ENCODE data around the gene MGRN1. TPM values are rescaled to one million over a fixed set of nuclear protein-coding genes. Genes with fewer than 3 reads are reported as not detected.
"Not testable (repeated sequence)": the region's sequence is repeated elsewhere in the genome, so short reads cannot be mapped to it uniquely, and the experiment has no call there.

The MGRN1 gene
- total and polyA plus RNA-seq, 4 donors, result 15.4 to 77.7 (median 42.9) TPM

GRCh38 chr16:4737545-4737944 lies 112.9 kb downstream of the MGRN1 start:
- WGBS, 2 donors, result 82 to 83% methylated on average over 15 of the region's 15 CpGs
- Histone ChIP-seq H3K27ac (ENCODE audit: low read depth in 1 of 2, low read length in 2 of 2) (no peak overlapping the region), H3K27me3 (ENCODE audit: control insufficient read depth in 1 of 2, insufficient read depth in 2 of 2, low read length in 1 of 2) (no peaks in the 10 kb centered on the region), H3K9me3 (ENCODE audit: control insufficient read depth, low read length) (no peaks in the 10 kb centered on the region), H3K4me3 (ENCODE audit: low read length in 2 of 2) (no peak overlapping the region), H3K4me1 (ENCODE audit: control insufficient read depth in 1 of 2, insufficient read depth in 2 of 2, low read length in 2 of 2) (no peaks in the 10 kb centered on the region), H3K36me3 (ENCODE audit: control insufficient read depth in 1 of 2, insufficient read depth in 2 of 2, low read length in 1 of 2) (no peaks in the 10 kb centered on the region)
- intact Hi-C loops (cut with DNase I), result no loop called here
- ATAC-seq (ENCODE audit: low FRiP score) (no peak), DNase-seq (no peak)

GRCh38 chr16:4738370-4738769 lies 113.7 kb downstream of the MGRN1 start:
- H3K27me3 ChIP-seq (ENCODE audit: control insufficient read depth in 1 of 2, insufficient read depth in 2 of 2, low read length in 1 of 2); intact Hi-C loops (cut with DNase I); ATAC-seq (ENCODE audit: low FRiP score); DNase-seq; H3K27ac ChIP-seq (ENCODE audit: low read depth in 1 of 2, low read length in 2 of 2); H3K36me3 ChIP-seq (ENCODE audit: control insufficient read depth in 1 of 2, insufficient read depth in 2 of 2, low read length in 1 of 2); H3K4me3 ChIP-seq (ENCODE audit: low read length in 2 of 2); H3K9me3 ChIP-seq (ENCODE audit: control insufficient read depth, low read length); H3K4me1 ChIP-seq (ENCODE audit: control insufficient read depth in 1 of 2, insufficient read depth in 2 of 2, low read length in 2 of 2): not testable (repeated sequence)
- 76 to 78% methylated on average over 5 of the region's 5 CpGs for WGBS, 2 donors

Small RNAs within 50 kb of the gene (microRNA-seq; reads per million reads assigned to microRNA genes)
- 0 reads per million in 2 donors for gene MIR6769A

Other genes with a start within 250 kb of the MGRN1 start
- 10 to 100 TPM; 42.6 to 60.1 TPM for gene CORO7, start 208.2 kb upstream of the MGRN1 start, total RNA-seq
- gene CORO7, start 208.2 kb upstream of the MGRN1 start, polyA plus RNA-seq, result 10 to 100 TPM; 15.3 to 38.8 TPM
- gene DNAJA3, start 199.0 kb upstream of the MGRN1 start, total RNA-seq, result 10 to 100 TPM; 22.7 to 26.6 TPM
- gene DNAJA3, start 199.0 kb upstream of the MGRN1 start, polyA plus RNA-seq, result 10 to 100 TPM; 16.0 to 19.1 TPM
- gene NMRAL1, start 150.2 kb upstream of the MGRN1 start, total RNA-seq, result 10 to 100 TPM; 23.5 to 28.9 TPM
- gene NMRAL1, start 150.2 kb upstream of the MGRN1 start, polyA plus RNA-seq, result 10 to 100 TPM; 28.2 to 69.1 TPM
- 10 to 100 TPM; 25.1 to 28.6 TPM for gene HMOX2, start 148.4 kb upstream of the MGRN1 start, total RNA-seq
- 10 to 100 TPM; 24.3 to 33.6 TPM for gene HMOX2, start 148.4 kb upstream of the MGRN1 start, polyA plus RNA-seq
- gene CDIP1, start 86.1 kb upstream of the MGRN1 start, total RNA-seq, result 10 to 100 TPM; 23.6 to 34.7 TPM
- gene CDIP1, start 86.1 kb upstream of the MGRN1 start, polyA plus RNA-seq, result 10 to 100 TPM; 12.5 to 18.4 TPM
- under 1 TPM; 0.13 to 0.24 TPM for gene C16orf96, start 68.5 kb upstream of the MGRN1 start, total RNA-seq
- not detected for gene C16orf96, start 68.5 kb upstream of the MGRN1 start, polyA plus RNA-seq
- 10 to 100 TPM; 20.4 to 21.2 TPM for gene UBALD1, start 9.9 kb upstream of the MGRN1 start, total RNA-seq
- 10 to 100 TPM; 11.1 to 32.3 TPM for gene UBALD1, start 9.9 kb upstream of the MGRN1 start, polyA plus RNA-seq
- gene NUDT16L1, start 68.7 kb downstream of the MGRN1 start, total RNA-seq, result 10 to 100 TPM; 11.1 to 16.2 TPM
- gene NUDT16L1, start 68.7 kb downstream of the MGRN1 start, polyA plus RNA-seq, result 10 to 100 TPM; 25.2 to 28.3 TPM
- gene ANKS3, start 109.4 kb downstream of the MGRN1 start, total RNA-seq, result 10 to 100 TPM; 21.7 to 36.7 TPM
- gene ANKS3, start 109.4 kb downstream of the MGRN1 start, polyA plus RNA-seq, result 10 to 100 TPM in 1 of 2 donors, 1 to 10 TPM in 1; 6.3 to 79.5 TPM
- under 1 TPM in 1 of 2 donors, not detected in 1; 0.24 TPM for gene DNAAF8, start 109.7 kb downstream of the MGRN1 start, total RNA-seq
- gene DNAAF8, start 109.7 kb downstream of the MGRN1 start, polyA plus RNA-seq, result under 1 TPM in 1 of 2 donors, not detected in 1; 0.49 TPM
- 10 to 100 TPM; 13.0 to 17.0 TPM for gene ZNF500, start 142.3 kb downstream of the MGRN1 start, total RNA-seq
- 10 to 100 TPM in 1 of 2 donors, 1 to 10 TPM in 1; 1.9 to 13.0 TPM for gene ZNF500, start 142.3 kb downstream of the MGRN1 start, polyA plus RNA-seq
- gene SEPTIN12, start 163.5 kb downstream of the MGRN1 start, total RNA-seq, result not detected
- not detected for gene SEPTIN12, start 163.5 kb downstream of the MGRN1 start, polyA plus RNA-seq
- gene SMIM22, start 170.5 kb downstream of the MGRN1 start, total RNA-seq, result not detected
- gene SMIM22, start 170.5 kb downstream of the MGRN1 start, polyA plus RNA-seq, result 10 to 100 TPM in 1 of 2 donors, under 1 TPM in 1; 0.51 to 97.9 TPM
- 10 to 100 TPM; 11.4 to 14.8 TPM for gene ROGDI, start 177.8 kb downstream of the MGRN1 start, total RNA-seq
- 10 to 100 TPM; 23.8 to 42.9 TPM for gene ROGDI, start 177.8 kb downstream of the MGRN1 start, polyA plus RNA-seq
- 10 to 100 TPM; 70.2 to 73.2 TPM for gene GLYR1, start 222.5 kb downstream of the MGRN1 start, total RNA-seq
- gene GLYR1, start 222.5 kb downstream of the MGRN1 start, polyA plus RNA-seq, result 10 to 100 TPM; 33.3 to 47.7 TPM
- 10 to 100 TPM; 23.0 to 33.2 TPM for gene UBN1, start 222.7 kb downstream of the MGRN1 start, total RNA-seq
- 1 to 10 TPM; 7.8 to 8.1 TPM for gene UBN1, start 222.7 kb downstream of the MGRN1 start, polyA plus RNA-seq